Suppressor macrophage treated with lipopolysaccharide for 4 hours (primary cell): ENCODE results near the gene CER1.
A peak's percentile ranks its signal among the peaks of the same experiment; 100 is the strongest.

Experiments used
- DNase-seq: peaks from one replicate; pipeline ENCODE4 v3.0.0-alpha.2; 2020

Gene CER1, protein sequence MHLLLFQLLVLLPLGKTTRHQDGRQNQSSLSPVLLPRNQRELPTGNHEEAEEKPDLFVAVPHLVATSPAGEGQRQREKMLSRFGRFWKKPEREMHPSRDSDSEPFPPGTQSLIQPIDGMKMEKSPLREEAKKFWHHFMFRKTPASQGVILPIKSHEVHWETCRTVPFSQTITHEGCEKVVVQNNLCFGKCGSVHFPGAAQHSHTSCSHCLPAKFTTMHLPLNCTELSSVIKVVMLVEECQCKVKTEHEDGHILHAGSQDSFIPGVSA

GRCh38 chr9:14722391-14723035 lies at the start of gene CER1:
Gene CER1, minus strand, starts transcription at chr9:14722733. Its CDS starts 61 bp downstream, at chr9:14722672.
- DNase-seq = no peak

GRCh38 chr9:14770592-14770991 lies 48.1 kb upstream of the CER1 start:
- no peak for DNase-seq

- no peak for DNase-seq
Observed at GRCh38 chr9:14769230-14769571, 46.7 kb upstream of the CER1 start.

DNA sequence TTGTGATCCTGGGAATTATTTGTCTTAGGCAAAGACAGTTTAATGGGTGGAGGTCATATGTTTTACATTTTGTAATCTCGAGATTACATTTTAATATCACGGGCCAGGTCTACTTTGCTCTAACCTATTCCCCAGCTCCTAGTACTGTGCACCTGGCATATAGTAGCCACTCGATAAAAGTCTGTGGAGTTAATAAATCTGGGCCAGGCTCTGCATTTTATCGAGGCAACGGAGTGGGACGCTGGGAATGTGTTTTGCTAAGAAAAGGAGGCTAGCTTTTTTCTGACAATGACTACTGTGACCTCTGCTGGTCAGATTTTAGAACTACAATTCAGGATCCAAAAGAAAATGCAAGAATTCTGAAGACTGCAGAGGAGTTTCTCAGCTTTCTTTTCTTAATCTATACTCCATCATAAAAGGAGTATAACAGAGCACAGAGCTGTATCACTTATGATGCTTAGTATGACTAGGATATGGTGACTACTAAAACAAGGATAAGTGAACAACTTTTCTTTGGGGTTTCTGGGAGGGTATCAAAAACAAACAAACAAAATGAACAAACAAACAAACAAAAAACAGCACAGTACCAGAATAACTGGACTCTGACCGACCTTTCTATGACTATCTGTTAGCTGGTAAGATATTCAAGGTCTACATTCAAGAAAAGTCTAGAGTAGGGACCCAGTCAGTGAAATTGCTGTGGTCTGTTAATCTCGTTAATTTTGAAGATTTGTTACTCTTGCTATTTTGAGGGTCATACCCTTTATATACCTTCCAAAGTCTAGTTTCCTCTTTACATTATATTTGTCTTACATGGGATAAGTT lies 46.1 kb upstream of the CER1 start:
- peak; percentile 51 for DNase-seq

- no peak for DNase-seq
Observed at GRCh38 chr9:14766299-14766698, 43.8 kb upstream of the CER1 start.

GRCh38 chr9:14761584-14761983 lies 39.1 kb upstream of the CER1 start:
- DNase-seq = no peak

GRCh38 chr9:14760060-14760459 lies 37.5 kb upstream of the CER1 start:
- DNase-seq = no peak

- DNase-seq = no peak
Observed at GRCh38 chr9:14756291-14756690, 33.8 kb upstream of the CER1 start.

DNA sequence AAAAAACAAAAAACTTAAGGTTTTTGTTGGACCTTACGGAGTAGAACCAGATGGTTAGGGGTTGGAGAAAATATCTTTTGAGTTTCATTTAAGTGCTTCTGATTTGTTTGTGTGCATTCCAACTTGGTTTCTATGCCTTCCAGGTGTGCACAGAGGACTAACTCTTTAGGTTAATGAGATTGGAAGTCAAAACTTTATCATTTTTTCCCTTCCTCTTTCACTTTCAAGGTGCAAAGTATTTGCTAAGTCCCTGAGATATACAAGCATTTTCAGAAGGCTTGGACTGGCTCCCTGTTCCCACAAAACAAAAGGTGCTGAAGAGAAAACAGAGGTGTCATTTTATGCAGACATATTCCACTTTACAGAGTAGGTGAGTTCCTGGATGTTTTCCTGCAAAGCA lies 30.3 kb upstream of the CER1 start:
- no peak for DNase-seq

DNA sequence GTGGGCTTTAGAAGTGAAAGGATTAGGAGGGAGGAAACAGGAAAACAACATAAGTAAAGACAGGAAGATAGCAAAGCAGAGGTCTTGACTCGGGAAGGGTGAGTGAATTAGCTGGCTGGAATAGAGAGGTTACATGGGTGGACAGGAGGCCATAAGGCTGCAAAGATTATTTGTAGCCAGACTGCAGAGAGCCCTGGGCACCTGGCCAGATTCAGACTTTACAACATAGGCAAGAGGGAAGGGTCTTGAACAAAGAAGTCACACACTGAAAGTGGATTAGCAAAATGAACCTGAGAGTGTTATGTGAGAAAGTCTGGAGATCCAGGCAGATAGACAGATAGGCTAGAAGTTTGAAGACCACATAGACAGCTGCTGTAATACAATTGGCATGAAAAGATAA lies 29.7 kb upstream of the CER1 start:
- no peak for DNase-seq

- DNase-seq = no peak
Observed at GRCh38 chr9:14750821-14751220, 28.3 kb upstream of the CER1 start.

GRCh38 chr9:14749741-14750211 lies 27.2 kb upstream of the CER1 start:
- no peak for DNase-seq

DNA sequence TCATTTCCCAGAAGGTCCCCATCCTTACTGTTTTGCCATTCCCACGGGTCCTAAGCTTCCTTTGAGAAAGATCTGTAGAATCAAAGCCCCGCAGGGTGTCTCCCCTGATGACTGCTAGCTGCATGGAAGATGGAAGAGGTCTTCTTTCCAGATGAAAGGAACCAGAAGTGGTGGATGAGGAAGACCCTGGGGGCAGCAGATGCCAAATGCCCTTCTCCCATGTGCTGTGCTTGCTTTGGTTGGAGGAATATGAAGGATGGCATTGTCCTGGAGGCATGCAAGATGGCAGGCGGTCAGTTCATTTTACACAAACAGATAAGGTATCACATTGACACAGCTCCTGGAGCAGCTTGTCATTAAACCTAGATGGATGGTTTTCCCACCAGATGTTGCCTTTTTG lies 25.8 kb upstream of the CER1 start:
- no peak for DNase-seq

DNA sequence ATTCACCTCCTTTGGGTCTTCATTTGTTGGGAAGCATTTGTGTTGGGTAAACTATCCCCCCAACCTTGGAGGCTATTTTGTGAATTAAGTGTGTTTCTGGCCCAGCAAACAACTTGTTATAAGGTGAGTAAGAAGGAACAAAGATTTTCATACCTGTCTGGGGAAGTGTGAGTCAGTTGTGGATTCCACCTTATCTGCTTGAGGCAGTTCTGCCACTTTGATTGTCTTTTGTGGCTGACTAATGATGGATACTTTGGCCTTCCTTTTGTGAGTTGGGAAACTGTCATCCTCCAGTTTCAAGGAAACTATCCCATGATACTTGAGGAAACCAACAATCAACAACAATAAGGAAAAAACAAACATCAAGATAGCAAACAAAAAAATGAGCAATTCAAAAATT lies 24.6 kb upstream of the CER1 start:
- DNase-seq = no peak

DNA sequence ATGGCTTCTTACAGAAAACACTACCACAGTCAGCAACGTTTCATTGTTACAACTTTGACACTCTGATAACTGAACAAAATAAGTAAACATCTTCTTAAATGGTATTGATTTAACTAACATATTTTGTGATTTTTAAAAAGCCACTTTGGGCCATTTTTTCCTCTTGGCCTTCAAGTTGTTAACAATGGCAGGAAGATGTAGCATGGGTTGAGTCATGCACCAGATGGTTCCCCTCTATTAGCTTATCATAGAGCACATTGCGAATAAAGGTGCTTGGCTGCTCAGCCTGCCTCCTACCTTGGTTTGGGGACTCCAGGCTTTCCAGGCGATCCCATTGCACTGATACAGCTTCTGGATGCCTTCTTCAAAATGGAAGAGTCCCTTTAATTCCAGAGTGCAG lies 24.1 kb upstream of the CER1 start:
- no peak for DNase-seq

GRCh38 chr9:14744768-14745167 lies 22.2 kb upstream of the CER1 start:
- no peak for DNase-seq

DNA sequence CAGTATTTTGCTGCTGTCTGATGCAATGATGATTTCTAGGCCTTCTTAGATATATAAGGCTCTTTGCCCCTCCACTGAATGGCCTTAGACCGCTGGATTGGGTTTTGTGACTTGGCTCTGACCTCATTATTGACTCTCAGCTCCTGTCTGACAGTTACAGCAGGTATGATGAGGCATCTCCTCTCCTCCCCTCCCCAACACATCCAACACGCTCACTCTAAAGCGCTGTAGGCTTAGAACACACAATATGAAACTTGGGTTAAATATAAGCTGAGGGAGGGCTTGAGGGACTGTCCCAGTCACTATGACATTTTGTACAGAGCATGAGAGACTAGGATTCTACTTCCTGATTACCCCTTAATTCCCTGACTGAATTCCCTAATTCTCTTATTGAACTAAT lies 18.8 kb upstream of the CER1 start:
- no peak for DNase-seq

DNA sequence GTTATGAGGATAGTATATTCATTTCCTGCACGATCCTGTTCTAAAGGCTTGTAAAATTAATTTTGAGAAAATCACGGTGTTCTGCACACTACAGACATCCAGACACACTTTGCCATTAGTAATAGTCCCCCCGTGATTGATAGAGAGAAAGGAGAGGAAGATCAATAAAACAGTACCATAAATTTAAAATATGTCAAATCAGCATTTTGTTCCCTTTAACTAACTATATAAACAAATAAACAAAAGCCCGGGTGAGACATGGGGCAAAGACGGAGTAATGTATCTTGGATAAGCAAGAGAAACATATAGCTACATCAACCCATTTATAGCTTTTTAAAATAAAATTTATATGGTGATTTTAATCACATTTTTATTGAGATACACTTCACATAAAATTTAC lies 10.6 kb upstream of the CER1 start:
- DNase-seq = no peak

DNA sequence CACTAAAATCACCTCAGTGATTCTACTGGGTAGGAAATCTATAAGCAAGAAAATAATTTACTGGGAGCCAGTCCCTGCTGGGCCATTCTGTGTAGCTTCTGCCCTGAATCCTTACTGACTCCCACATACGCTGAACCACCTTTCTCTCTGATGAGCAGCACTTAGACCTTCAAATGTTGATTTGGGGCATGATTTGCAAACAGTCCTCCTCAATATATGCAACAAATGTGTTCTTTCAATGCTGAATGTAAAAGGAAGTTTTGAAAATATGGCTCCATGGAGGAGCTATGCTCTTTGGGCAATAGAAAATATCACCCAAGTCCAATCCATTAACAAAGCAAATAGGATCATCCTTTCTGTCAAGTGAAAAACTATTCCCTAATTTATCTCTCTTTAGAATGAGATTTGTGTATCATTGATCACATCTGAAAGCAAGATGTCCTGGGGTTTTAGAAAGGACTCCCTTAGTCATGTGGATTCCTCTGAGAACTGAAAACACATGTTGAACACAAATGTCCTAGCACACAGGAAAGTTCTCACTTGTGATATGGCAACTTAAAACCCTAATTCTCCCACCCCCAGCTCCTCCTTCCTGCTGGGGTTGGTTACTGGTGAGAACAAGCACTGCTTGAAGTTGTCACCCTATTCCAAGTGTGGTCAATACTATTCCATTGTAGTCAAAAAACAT lies 8.9 kb upstream of the CER1 start:
- no peak for DNase-seq

GRCh38 chr9:14730461-14730898 lies 7.9 kb upstream of the CER1 start:
- no peak for DNase-seq

- DNase-seq = no peak
Observed at GRCh38 chr9:14723301-14723700, 768 bp upstream of the CER1 start.

DNA sequence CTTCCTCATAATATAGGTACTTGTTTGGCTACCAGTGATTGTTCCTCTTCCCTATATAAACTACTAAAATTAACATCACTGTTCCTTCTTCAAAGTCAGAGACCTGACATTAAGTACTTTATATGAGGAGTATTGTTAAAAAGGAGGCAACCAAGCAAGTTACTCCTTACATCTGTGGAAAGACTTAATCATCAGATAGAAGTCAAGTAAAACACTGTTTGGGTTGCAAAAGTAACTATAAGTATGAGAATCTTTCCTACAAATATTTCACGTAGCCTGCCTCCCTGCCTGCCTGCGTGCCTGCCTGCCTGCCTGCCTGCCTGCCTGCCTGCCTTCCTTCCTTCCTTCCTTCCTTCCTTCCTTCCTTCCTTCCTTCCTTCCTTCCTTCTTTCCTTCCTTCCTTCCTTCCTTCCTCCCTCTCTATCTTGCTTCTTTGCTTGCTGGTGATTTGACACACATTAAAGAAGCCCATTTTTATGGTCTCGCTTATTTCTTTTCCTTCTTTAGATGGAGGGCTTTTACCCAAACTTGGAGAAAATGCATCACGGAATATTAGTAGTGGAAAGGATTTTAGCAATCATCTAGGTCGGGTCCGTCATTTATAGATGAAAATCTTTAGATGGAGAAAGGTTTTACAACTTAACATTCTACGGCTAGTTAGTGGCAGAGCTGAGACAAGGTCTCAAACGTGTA lies 3.2 kb downstream of the CER1 start:
- no peak for DNase-seq

DNA sequence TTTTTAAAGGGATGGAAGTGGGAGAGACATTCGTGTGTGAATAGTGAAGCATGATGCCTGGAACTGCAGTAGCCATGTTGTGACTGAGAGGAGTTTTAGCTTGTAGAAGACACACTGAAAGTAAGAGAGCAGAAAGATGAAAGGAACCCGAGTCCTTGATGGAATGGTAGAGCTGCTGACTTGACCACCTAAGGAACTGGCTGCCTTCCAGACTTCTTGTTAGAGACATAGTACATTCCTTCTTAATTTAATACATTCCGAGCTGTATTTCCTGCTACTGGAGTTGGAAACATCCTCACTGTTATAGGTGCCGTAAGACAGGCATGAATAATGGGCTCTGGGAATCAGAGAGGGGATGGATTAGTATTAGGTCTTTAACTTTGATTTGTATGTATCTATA lies 7.4 kb downstream of the CER1 start:
- DNase-seq = no peak
